ENCODE data around the gene ABLIM3. TPM values are rescaled to one million over a fixed set of nuclear protein-coding genes. Genes with fewer than 3 reads are reported as not detected.

ABLIM3 gene
- not detected for polyA plus RNA-seq (2012; ENCODE audit: low read depth, missing spikeins)

- DNase-seq (ENCODE audit: insufficient read length, low spot score) (peak; percentile 64), FAIRE-seq (peak; percentile 90)
- TF ChIP-seq PAX5 (IDR thresholded peaks at IDR 0.05; ENCODE audit: insufficient read depth, low read length, severe bottlenecking) (peak; percentile 100), POLR2A (IDR thresholded peaks at IDR 0.05; ENCODE audit: low read depth, low read length) (no peak)
Observed at GRCh38 chr5:149141224-149141956, at the start of gene ABLIM3. TSS of gene ABLIM3 (plus strand) at chr5:149141493. CDS start at chr5:149142096, 603 bp downstream.

DNA sequence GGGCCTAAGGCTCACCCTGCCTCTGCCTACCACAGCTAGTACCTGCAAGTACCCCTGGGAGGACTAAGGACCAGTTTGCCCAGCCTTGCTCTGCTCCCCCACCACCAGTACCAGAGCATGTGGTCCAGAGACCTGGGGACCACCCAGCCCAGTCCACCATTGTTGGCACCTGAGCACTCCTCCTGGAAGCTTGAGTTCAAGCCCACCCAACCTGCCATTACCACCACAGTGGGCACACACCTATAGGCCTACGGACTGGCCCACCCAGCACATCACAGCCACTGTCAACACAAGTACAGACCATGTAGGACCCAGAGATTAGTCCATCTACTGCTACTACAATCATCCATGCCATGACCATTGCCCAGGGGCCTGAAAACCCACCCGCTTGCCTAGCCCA is 47.7 kb upstream of the ABLIM3 start:
- no peak for FAIRE-seq
- DNase-seq (ENCODE audit: insufficient read length, low spot score), result no peak
- TF ChIP-seq TAF1 (IDR thresholded peaks at IDR 0.05; ENCODE audit: low read depth, low read length) (no peak), SPI1 (IDR thresholded peaks at IDR 0.05; ENCODE audit: low read depth, low read length) (no peak), PAX5 (IDR thresholded peaks at IDR 0.05; ENCODE audit: insufficient read depth, low read length, severe bottlenecking) (no peak)

- TF ChIP-seq TAF1 (IDR thresholded peaks at IDR 0.05; ENCODE audit: low read depth, low read length), result no peak
- no peak for TF ChIP-seq SPI1 (IDR thresholded peaks at IDR 0.05; ENCODE audit: low read depth, low read length)
- TF ChIP-seq PAX5 (IDR thresholded peaks at IDR 0.05; ENCODE audit: insufficient read depth, low read length, severe bottlenecking), result no peak
- TF ChIP-seq POLR2AphosphoS5 (IDR thresholded peaks at IDR 0.05; ENCODE audit: low read depth, low read length), result no peak
- TF ChIP-seq POU2F2 (IDR thresholded peaks at IDR 0.05; ENCODE audit: low read depth, low read length), result no peak
- TF ChIP-seq POLR2A (IDR thresholded peaks at IDR 0.05; ENCODE audit: low read depth, low read length), result no peak
- FAIRE-seq (no peak), DNase-seq (ENCODE audit: insufficient read length, low spot score) (no peak)
Observed at GRCh38 chr5:149094996-149095395, 46.3 kb upstream of the ABLIM3 start.

DNA sequence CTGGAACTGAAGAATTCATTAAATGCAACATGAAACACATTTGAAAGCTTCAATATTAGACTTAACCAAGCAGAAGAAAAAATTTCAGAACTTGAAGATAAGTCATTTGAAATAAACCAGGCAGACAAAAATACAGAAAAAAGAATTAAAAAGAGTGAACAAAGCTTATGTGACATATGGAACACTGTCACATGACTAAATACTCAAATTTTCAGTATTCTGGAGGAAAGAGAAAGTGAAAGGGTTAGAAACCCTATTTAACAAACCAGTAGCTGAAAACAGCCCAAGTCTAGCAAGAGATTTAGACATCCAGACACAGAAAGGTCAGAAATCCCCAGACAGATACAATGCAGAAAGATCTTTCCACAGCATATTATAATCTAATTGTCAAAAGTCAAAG is 41.4 kb upstream of the ABLIM3 start:
- TF ChIP-seq POLR2A (IDR thresholded peaks at IDR 0.05; ENCODE audit: low read depth, low read length) (no peak), POU2F2 (IDR thresholded peaks at IDR 0.05; ENCODE audit: low read depth, low read length) (no peak), PAX5 (IDR thresholded peaks at IDR 0.05; ENCODE audit: insufficient read depth, low read length, severe bottlenecking) (no peak), POLR2AphosphoS5 (IDR thresholded peaks at IDR 0.05; ENCODE audit: low read depth, low read length) (no peak)
- no peak for DNase-seq (ENCODE audit: insufficient read length, low spot score)
- no peak for FAIRE-seq

- TF ChIP-seq POLR2AphosphoS5 (IDR thresholded peaks at IDR 0.05; ENCODE audit: low read depth, low read length) (no peak), TAF1 (IDR thresholded peaks at IDR 0.05; ENCODE audit: low read depth, low read length) (no peak), PAX5 (IDR thresholded peaks at IDR 0.05; ENCODE audit: insufficient read depth, low read length, severe bottlenecking) (no peak), POU2F2 (IDR thresholded peaks at IDR 0.05; ENCODE audit: low read depth, low read length) (no peak), POLR2A (IDR thresholded peaks at IDR 0.05; ENCODE audit: low read depth, low read length) (no peak), SPI1 (IDR thresholded peaks at IDR 0.05; ENCODE audit: low read depth, low read length) (no peak)
- DNase-seq (ENCODE audit: insufficient read length, low spot score) (no peak), FAIRE-seq (no peak)
Observed at GRCh38 chr5:149100331-149100730, 41.0 kb upstream of the ABLIM3 start.

DNA sequence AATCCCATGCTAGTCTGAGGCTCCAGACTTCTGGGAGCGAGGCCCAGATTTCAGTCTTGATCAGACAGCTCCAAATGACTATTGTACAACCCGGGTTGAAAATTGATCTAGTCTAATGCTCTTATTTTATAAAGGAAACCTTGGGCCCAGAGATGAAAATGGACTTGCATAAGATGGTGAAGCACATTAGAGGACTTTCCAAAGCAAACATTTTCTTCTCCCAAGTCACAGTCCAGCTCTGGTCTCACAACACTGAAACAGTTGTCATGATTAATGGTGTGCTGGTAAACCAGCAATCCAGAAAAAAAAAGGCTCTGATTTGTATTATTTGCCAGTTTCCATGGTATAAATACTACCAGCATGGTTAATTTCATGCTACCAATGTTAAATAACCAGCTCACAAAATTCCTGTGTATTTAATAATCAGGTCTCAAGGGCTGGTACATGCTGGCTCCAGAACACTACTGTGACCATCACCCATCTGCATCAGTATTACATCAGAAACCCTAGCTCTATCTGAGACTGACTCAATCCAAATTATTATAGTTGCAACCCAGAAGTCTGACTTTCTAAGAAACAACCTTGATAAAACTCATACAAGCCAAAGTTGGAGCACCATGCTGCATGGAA is 32.5 kb upstream of the ABLIM3 start:
- no peak for TF ChIP-seq POLR2AphosphoS5 (IDR thresholded peaks at IDR 0.05; ENCODE audit: low read depth, low read length)
- TF ChIP-seq PAX5 (IDR thresholded peaks at IDR 0.05; ENCODE audit: insufficient read depth, low read length, severe bottlenecking), result no peak
- TF ChIP-seq POLR2A (IDR thresholded peaks at IDR 0.05; ENCODE audit: low read depth, low read length), result no peak
- no peak for TF ChIP-seq POU2F2 (IDR thresholded peaks at IDR 0.05; ENCODE audit: low read depth, low read length)
- TF ChIP-seq TAF1 (IDR thresholded peaks at IDR 0.05; ENCODE audit: low read depth, low read length), result no peak
- no peak for TF ChIP-seq SPI1 (IDR thresholded peaks at IDR 0.05; ENCODE audit: low read depth, low read length)
- DNase-seq (ENCODE audit: insufficient read length, low spot score) (no peak), FAIRE-seq (no peak)

GRCh38 chr5:149110406-149110805 is 30.9 kb upstream of the ABLIM3 start:
- FAIRE-seq, result no peak
- TF ChIP-seq POLR2AphosphoS5 (IDR thresholded peaks at IDR 0.05; ENCODE audit: low read depth, low read length) (no peak), SPI1 (IDR thresholded peaks at IDR 0.05; ENCODE audit: low read depth, low read length) (no peak), POLR2A (IDR thresholded peaks at IDR 0.05; ENCODE audit: low read depth, low read length) (no peak), POU2F2 (IDR thresholded peaks at IDR 0.05; ENCODE audit: low read depth, low read length) (no peak), PAX5 (IDR thresholded peaks at IDR 0.05; ENCODE audit: insufficient read depth, low read length, severe bottlenecking) (no peak), TAF1 (IDR thresholded peaks at IDR 0.05; ENCODE audit: low read depth, low read length) (no peak)
- DNase-seq (ENCODE audit: insufficient read length, low spot score), result no peak

- TF ChIP-seq SPI1 (IDR thresholded peaks at IDR 0.05; ENCODE audit: low read depth, low read length) (no peak), TAF1 (IDR thresholded peaks at IDR 0.05; ENCODE audit: low read depth, low read length) (no peak), POLR2A (IDR thresholded peaks at IDR 0.05; ENCODE audit: low read depth, low read length) (no peak), POU2F2 (IDR thresholded peaks at IDR 0.05; ENCODE audit: low read depth, low read length) (no peak), POLR2AphosphoS5 (IDR thresholded peaks at IDR 0.05; ENCODE audit: low read depth, low read length) (no peak), PAX5 (IDR thresholded peaks at IDR 0.05; ENCODE audit: insufficient read depth, low read length, severe bottlenecking) (no peak)
- FAIRE-seq (no peak), DNase-seq (ENCODE audit: insufficient read length, low spot score) (no peak)
Observed at GRCh38 chr5:149113669-149114068, 27.6 kb upstream of the ABLIM3 start.

DNA sequence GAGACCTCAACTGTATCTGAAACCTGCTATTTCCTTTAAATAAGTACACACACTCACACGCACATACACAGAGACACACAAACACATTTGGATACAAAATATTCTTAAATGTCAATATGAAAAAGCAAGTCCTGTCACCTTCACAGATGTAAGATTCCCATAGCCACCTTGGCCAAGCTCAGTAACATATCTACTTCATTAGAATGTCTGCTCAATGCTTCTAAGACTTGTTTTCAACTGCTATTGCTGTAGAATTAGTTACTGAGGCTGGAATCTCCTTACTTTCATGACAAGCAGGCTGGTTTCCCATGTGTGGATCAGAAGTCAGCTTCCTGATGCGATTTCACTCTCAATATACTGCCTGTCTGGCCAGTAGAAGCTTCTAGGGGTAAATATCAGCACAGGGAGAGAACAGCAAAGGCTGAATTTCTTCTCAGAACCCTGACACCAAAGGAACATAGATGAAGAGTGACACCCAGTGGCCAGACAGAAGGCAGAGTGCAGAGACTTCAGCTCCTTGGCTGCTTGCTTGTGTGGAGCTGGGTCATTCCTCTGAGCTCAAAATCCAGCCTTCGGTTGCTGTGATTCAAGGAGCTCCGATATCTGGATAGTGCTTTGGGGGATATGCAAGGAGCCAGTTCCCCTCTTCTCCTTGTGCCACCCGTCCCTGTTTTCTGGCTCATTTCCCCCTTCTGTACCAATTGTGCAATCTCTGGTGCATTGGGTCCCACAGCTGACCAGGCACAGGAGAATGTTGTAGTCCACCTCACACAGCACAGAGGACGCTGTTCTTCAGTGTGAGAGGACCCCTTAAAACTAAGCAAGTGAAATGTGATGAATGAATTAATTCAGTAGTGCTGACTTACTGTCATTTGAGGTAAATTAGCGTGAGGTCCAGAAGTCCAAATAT is 26.6 kb upstream of the ABLIM3 start:
- DNase-seq (ENCODE audit: insufficient read length, low spot score) (no peak), FAIRE-seq (peak; percentile 82)
- TF ChIP-seq TAF1 (IDR thresholded peaks at IDR 0.05; ENCODE audit: low read depth, low read length) (no peak), POU2F2 (IDR thresholded peaks at IDR 0.05; ENCODE audit: low read depth, low read length) (no peak), PAX5 (IDR thresholded peaks at IDR 0.05; ENCODE audit: insufficient read depth, low read length, severe bottlenecking) (no peak), SPI1 (IDR thresholded peaks at IDR 0.05; ENCODE audit: low read depth, low read length) (no peak), POLR2AphosphoS5 (IDR thresholded peaks at IDR 0.05; ENCODE audit: low read depth, low read length) (no peak), POLR2A (IDR thresholded peaks at IDR 0.05; ENCODE audit: low read depth, low read length) (no peak)
